ENCODE data around the gene SPATA2.
"Not testable (repeated sequence)": the region's sequence is repeated elsewhere in the genome, so short reads cannot be mapped to it uniquely, and the experiment has no call there.

The SPATA2 gene

GRCh38 chr20:49915380-49916145 is at the start of gene SPATA2:
SPATA2 (minus strand) TSS chr20:49915529; CDS start chr20:49908490, 7,039 bp downstream.
- DNase-seq: peak; percentile 96

- DNase-seq: no peak
Measured at GRCh38 chr20:49961413-49961812, 46.1 kb upstream of the SPATA2 start.

GRCh38 chr20:49957089-49957938 is 42.0 kb upstream of the SPATA2 start:
- not testable (repeated sequence) for DNase-seq

GRCh38 chr20:49956689-49957088 is 41.4 kb upstream of the SPATA2 start:
- DNase-seq: no peak

GRCh38 chr20:49955830-49956396 is 40.6 kb upstream of the SPATA2 start:
- DNase-seq: not testable (repeated sequence)

- DNase-seq: no peak
Measured at GRCh38 chr20:49955167-49955566, 39.8 kb upstream of the SPATA2 start.

- no peak for DNase-seq
Measured at GRCh38 chr20:49951151-49951550, 35.8 kb upstream of the SPATA2 start.

GRCh38 chr20:49948809-49949507 is 33.6 kb upstream of the SPATA2 start:
- DNase-seq: no peak

GRCh38 chr20:49948178-49948577 is 32.8 kb upstream of the SPATA2 start:
- DNase-seq: no peak

- DNase-seq: no peak
Measured at GRCh38 chr20:49945701-49946477, 30.6 kb upstream of the SPATA2 start.

- no peak for DNase-seq
Measured at GRCh38 chr20:49945306-49945700, 30.0 kb upstream of the SPATA2 start.

- DNase-seq: no peak
Measured at GRCh38 chr20:49942942-49943341, 27.6 kb upstream of the SPATA2 start.

GRCh38 chr20:49942303-49942702 is 27.0 kb upstream of the SPATA2 start:
- no peak for DNase-seq

- DNase-seq: no peak
Measured at GRCh38 chr20:49941456-49941855, 26.1 kb upstream of the SPATA2 start.

- no peak for DNase-seq
Measured at GRCh38 chr20:49938173-49939163, 23.1 kb upstream of the SPATA2 start.

GRCh38 chr20:49937027-49937929 is 21.9 kb upstream of the SPATA2 start:
- DNase-seq: no peak

- DNase-seq: peak; percentile 94
Measured at GRCh38 chr20:49936153-49937026, 21.1 kb upstream of the SPATA2 start, which contains the start of gene RNF114. RNF114 (plus strand) TSS chr20:49936397; CDS start chr20:49936413, 16 bp downstream.

GRCh38 chr20:49935746-49936152 is 20.4 kb upstream of the SPATA2 start:
- DNase-seq: peak; percentile 20

- no peak for DNase-seq
Measured at GRCh38 chr20:49929142-49929494, 13.8 kb upstream of the SPATA2 start.

All from activated CD4-positive, alpha-beta T cell treated with anti-CD3 and anti-CD28 coated beads for 48 hours (primary cell).